ENCODE data around the gene AADACL3.

Gene AADACL3

DNA sequence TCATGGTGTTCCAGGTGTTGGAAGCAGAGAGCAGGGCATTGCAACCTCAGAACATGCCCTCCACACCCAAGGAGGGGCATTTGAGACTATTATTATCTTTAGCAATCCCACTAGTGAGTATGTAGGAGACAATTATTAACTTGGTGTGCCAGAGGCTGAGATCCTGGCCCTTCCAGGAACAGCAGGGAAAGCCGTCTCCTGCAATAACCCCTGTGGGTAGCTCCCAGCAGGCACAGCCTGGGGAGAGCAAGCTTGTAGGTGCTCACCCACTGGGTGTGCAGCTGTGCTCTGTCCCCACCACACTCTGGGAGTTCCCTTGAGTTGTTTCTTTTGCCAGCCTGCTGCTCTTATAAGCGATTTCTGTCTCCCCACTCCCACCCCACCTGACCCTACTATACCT lies 40.4 kb downstream of the AADACL3 start:
- H3K4me1 ChIP-seq (ENCODE audit: insufficient read depth, low read length): no peaks in the 10 kb centered on the region
- H3K36me3 ChIP-seq (ENCODE audit: insufficient read depth, low read depth, low read length): no peaks in the 10 kb centered on the region
- H3K27me3 ChIP-seq (ENCODE audit: insufficient read depth, low read length): no peaks in the 10 kb centered on the region
- no peak overlapping the region for H3K27ac ChIP-seq (ENCODE audit: low read length)
- no peaks in the 10 kb centered on the region for H3K9me3 ChIP-seq (ENCODE audit: insufficient read depth, low read depth, low read length)
- no peak overlapping the region for H3K4me3 ChIP-seq (ENCODE audit: low read length)
- no peak overlapping the region for H3K9ac ChIP-seq (ENCODE audit: low read depth, low read length)

DNA sequence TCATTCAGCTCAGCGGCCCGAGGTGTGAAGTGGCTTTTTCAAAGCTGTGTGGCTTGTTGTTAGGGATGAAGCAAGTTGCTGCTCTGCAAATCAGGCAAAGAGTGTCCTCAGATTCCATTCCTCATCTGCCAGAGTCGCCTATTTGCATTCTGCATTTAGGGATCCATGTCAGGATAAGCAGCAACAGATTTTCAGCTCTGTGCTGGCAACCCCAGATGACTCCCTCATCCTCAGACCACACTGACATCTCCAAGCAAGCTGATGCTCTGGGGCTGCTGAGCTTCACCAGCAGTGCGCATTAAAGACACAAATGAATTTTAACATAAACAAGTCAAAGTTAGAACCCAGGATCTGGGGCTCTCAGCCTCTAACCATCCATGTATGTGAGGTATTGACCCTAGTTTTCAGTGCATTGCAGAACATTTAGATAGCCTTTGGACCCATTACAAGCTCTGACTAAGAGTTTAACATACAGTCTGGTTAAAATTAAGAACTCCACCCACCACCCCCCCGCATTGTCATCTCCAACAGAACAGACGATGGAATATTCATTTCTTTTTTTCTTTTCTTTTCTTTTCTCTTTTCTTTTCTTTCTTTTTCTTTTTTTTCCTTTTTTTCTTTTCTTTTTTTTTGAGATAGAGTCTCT lies 41.0 kb downstream of the AADACL3 start:
- Histone ChIP-seq H3K27ac (ENCODE audit: low read length) (no peak overlapping the region), H3K36me3 (ENCODE audit: insufficient read depth, low read depth, low read length) (no peaks in the 10 kb centered on the region), H3K9ac (ENCODE audit: low read depth, low read length) (no peak overlapping the region), H3K9me3 (ENCODE audit: insufficient read depth, low read depth, low read length) (no peaks in the 10 kb centered on the region), H3K4me1 (ENCODE audit: insufficient read depth, low read length) (no peaks in the 10 kb centered on the region), H3K27me3 (ENCODE audit: insufficient read depth, low read length) (no peaks in the 10 kb centered on the region), H3K4me3 (ENCODE audit: low read length) (no peak overlapping the region)

GRCh38 chr1:12757836-12758235 lies 41.9 kb downstream of the AADACL3 start:
- H3K9ac ChIP-seq (ENCODE audit: low read depth, low read length): no peak overlapping the region

DNA sequence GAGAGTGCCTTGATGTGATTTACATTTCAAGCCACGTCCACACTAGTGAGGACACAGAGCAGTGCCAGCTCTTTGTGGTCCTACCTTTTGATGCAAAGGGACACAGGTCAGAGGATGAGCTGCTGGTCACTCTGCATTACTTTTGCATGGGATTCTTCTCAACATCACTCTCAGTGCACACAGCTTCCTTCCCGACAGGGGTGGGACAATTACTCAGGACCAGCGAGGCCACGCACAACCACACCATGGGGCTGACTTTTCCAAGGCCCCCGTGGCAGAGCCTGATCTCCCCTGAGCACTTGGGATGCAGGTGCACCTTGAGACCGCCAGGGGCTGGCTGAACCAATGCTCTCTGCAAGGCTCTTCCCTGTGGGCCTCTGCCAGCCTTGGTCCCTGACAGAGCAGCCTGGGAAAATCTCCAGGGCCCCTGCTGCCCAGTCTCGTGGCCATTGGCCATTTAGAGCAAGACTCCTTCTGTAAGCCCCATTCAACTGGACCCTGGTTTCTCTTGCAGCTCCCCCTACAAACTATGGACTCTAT lies 44.4 kb downstream of the AADACL3 start:
- Histone ChIP-seq H3K9me3 (ENCODE audit: insufficient read depth, low read depth, low read length) (no peaks in the 10 kb centered on the region), H3K4me3 (ENCODE audit: low read length) (no peak overlapping the region), H3K36me3 (ENCODE audit: insufficient read depth, low read depth, low read length) (no peaks in the 10 kb centered on the region), H3K27me3 (ENCODE audit: insufficient read depth, low read length) (no peaks in the 10 kb centered on the region), H3K4me1 (ENCODE audit: insufficient read depth, low read length) (no peaks in the 10 kb centered on the region), H3K9ac (ENCODE audit: low read depth, low read length) (no peak overlapping the region), H3K27ac (ENCODE audit: low read length) (no peak overlapping the region)

More at GRCh38 chr1:12757836-12758235, 41.9 kb downstream of the AADACL3 start:
- Histone ChIP-seq H3K27me3 (ENCODE audit: insufficient read depth, low read length) (no peaks in the 10 kb centered on the region), H3K27ac (ENCODE audit: low read length) (no peak overlapping the region), H3K9me3 (ENCODE audit: insufficient read depth, low read depth, low read length) (no peaks in the 10 kb centered on the region), H3K4me3 (ENCODE audit: low read length) (no peak overlapping the region), H3K4me1 (ENCODE audit: insufficient read depth, low read length) (no peaks in the 10 kb centered on the region), H3K36me3 (ENCODE audit: insufficient read depth, low read depth, low read length) (no peaks in the 10 kb centered on the region)

- H3K9me3 ChIP-seq (ENCODE audit: insufficient read depth, low read depth, low read length): no peaks in the 10 kb centered on the region
- H3K4me1 ChIP-seq (ENCODE audit: insufficient read depth, low read length): no peaks in the 10 kb centered on the region
- no peaks in the 10 kb centered on the region for H3K36me3 ChIP-seq (ENCODE audit: insufficient read depth, low read depth, low read length)
- H3K27me3 ChIP-seq (ENCODE audit: insufficient read depth, low read length): no peaks in the 10 kb centered on the region
- H3K4me3 ChIP-seq (ENCODE audit: low read length): no peak overlapping the region
- no peak overlapping the region for H3K27ac ChIP-seq (ENCODE audit: low read length)
- no peak overlapping the region for H3K9ac ChIP-seq (ENCODE audit: low read depth, low read length)
Measured at GRCh38 chr1:12761781-12762180, 45.9 kb downstream of the AADACL3 start.

- Histone ChIP-seq H3K4me3 (ENCODE audit: low read length) (no peak overlapping the region), H3K9ac (ENCODE audit: low read depth, low read length) (no peak overlapping the region), H3K27me3 (ENCODE audit: insufficient read depth, low read length) (no peaks in the 10 kb centered on the region), H3K36me3 (ENCODE audit: insufficient read depth, low read depth, low read length) (no peaks in the 10 kb centered on the region), H3K9me3 (ENCODE audit: insufficient read depth, low read depth, low read length) (no peaks in the 10 kb centered on the region), H3K27ac (ENCODE audit: low read length) (no peak overlapping the region), H3K4me1 (ENCODE audit: insufficient read depth, low read length) (no peaks in the 10 kb centered on the region)
Measured at GRCh38 chr1:12762766-12763165, 46.9 kb downstream of the AADACL3 start.

DNA sequence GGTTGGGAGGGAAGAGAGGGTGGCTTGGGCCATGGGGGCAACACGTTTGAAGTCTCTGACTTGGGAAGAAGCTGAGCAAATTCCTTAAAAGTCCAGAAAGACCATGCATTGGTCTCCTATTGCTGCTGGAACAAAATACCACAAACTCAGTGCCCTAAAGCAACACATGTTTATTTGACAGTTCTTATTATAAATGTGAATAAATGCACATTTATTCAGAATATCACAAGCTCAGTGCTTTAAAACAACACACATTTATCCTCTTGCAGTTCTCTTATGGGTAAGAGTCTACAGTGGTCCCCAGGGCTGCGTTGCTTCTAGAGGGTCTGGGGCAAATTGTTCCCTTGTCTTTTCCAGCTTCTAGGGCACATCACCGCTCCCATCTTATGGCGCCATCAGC lies 47.6 kb downstream of the AADACL3 start:
- H3K27ac ChIP-seq (ENCODE audit: low read length): no peak overlapping the region
- no peak overlapping the region for H3K4me3 ChIP-seq (ENCODE audit: low read length)
- H3K4me1 ChIP-seq (ENCODE audit: insufficient read depth, low read length): no peaks in the 10 kb centered on the region
- no peaks in the 10 kb centered on the region for H3K36me3 ChIP-seq (ENCODE audit: insufficient read depth, low read depth, low read length)
- H3K27me3 ChIP-seq (ENCODE audit: insufficient read depth, low read length): no peaks in the 10 kb centered on the region
- no peaks in the 10 kb centered on the region for H3K9me3 ChIP-seq (ENCODE audit: insufficient read depth, low read depth, low read length)
- H3K9ac ChIP-seq (ENCODE audit: low read depth, low read length): no peak overlapping the region

DNA sequence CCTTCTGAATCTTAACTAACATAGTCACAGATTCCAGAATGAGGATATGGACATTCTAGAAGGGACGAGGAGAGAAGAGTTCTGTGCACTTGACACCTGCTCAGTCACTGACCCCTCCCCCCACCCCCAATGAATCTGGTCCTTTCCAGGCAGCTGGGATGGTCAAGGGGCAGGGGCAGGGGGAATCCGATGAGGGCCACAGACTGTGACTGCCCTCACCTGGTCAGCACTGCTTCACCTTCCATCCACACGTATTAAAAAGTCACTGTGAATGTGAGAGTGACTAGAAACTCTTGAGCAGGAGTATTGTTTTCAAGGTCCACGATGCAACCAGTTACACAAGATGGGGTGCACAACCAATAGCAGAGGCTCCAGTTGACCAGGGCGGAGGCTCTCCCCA lies 48.1 kb downstream of the AADACL3 start:
- H3K9me3 ChIP-seq (ENCODE audit: insufficient read depth, low read depth, low read length): no peaks in the 10 kb centered on the region
- no peak overlapping the region for H3K4me3 ChIP-seq (ENCODE audit: low read length)
- H3K27ac ChIP-seq (ENCODE audit: low read length): no peak overlapping the region
- H3K9ac ChIP-seq (ENCODE audit: low read depth, low read length): no peak overlapping the region
- H3K4me1 ChIP-seq (ENCODE audit: insufficient read depth, low read length): no peaks in the 10 kb centered on the region
- H3K36me3 ChIP-seq (ENCODE audit: insufficient read depth, low read depth, low read length): no peaks in the 10 kb centered on the region
- H3K27me3 ChIP-seq (ENCODE audit: insufficient read depth, low read length): no peaks in the 10 kb centered on the region

GRCh38 chr1:12769031-12769430 lies 53.1 kb downstream of the AADACL3 start:
- no peaks in the 10 kb centered on the region for H3K9me3 ChIP-seq (ENCODE audit: insufficient read depth, low read depth, low read length)
- H3K36me3 ChIP-seq (ENCODE audit: insufficient read depth, low read depth, low read length): no peaks in the 10 kb centered on the region
- H3K9ac ChIP-seq (ENCODE audit: low read depth, low read length): no peak overlapping the region
- H3K27me3 ChIP-seq (ENCODE audit: insufficient read depth, low read length): no peaks in the 10 kb centered on the region
- no peak overlapping the region for H3K27ac ChIP-seq (ENCODE audit: low read length)
- H3K4me3 ChIP-seq (ENCODE audit: low read length): no peak overlapping the region
- H3K4me1 ChIP-seq (ENCODE audit: insufficient read depth, low read length): no peaks in the 10 kb centered on the region

- no peak overlapping the region for H3K9ac ChIP-seq (ENCODE audit: low read depth, low read length)
- H3K27me3 ChIP-seq (ENCODE audit: insufficient read depth, low read length): no peaks in the 10 kb centered on the region
- H3K4me3 ChIP-seq (ENCODE audit: low read length): no peak overlapping the region
- H3K4me1 ChIP-seq (ENCODE audit: insufficient read depth, low read length): no peaks in the 10 kb centered on the region
- no peaks in the 10 kb centered on the region for H3K36me3 ChIP-seq (ENCODE audit: insufficient read depth, low read depth, low read length)
- no peak overlapping the region for H3K27ac ChIP-seq (ENCODE audit: low read length)
- no peaks in the 10 kb centered on the region for H3K9me3 ChIP-seq (ENCODE audit: insufficient read depth, low read depth, low read length)
Measured at GRCh38 chr1:12769976-12770505, 54.1 kb downstream of the AADACL3 start.

GRCh38 chr1:12770620-12771019 lies 54.7 kb downstream of the AADACL3 start:
- H3K27ac ChIP-seq (ENCODE audit: low read length): no peak overlapping the region
- no peaks in the 10 kb centered on the region for H3K36me3 ChIP-seq (ENCODE audit: insufficient read depth, low read depth, low read length)
- H3K27me3 ChIP-seq (ENCODE audit: insufficient read depth, low read length): no peaks in the 10 kb centered on the region
- no peak overlapping the region for H3K4me3 ChIP-seq (ENCODE audit: low read length)
- no peak overlapping the region for H3K9ac ChIP-seq (ENCODE audit: low read depth, low read length)
- no peaks in the 10 kb centered on the region for H3K4me1 ChIP-seq (ENCODE audit: insufficient read depth, low read length)
- no peaks in the 10 kb centered on the region for H3K9me3 ChIP-seq (ENCODE audit: insufficient read depth, low read depth, low read length)

GRCh38 chr1:12771186-12771585 lies 55.3 kb downstream of the AADACL3 start:
- Histone ChIP-seq H3K27ac (ENCODE audit: low read length) (no peak overlapping the region), H3K9me3 (ENCODE audit: insufficient read depth, low read depth, low read length) (no peaks in the 10 kb centered on the region), H3K4me1 (ENCODE audit: insufficient read depth, low read length) (no peaks in the 10 kb centered on the region)

More at GRCh38 chr1:12771186-12771585, 55.3 kb downstream of the AADACL3 start:
- H3K4me3 ChIP-seq (ENCODE audit: low read length): no peak overlapping the region
- H3K9ac ChIP-seq (ENCODE audit: low read depth, low read length): no peak overlapping the region
- H3K36me3 ChIP-seq (ENCODE audit: insufficient read depth, low read depth, low read length): no peaks in the 10 kb centered on the region
- no peaks in the 10 kb centered on the region for H3K27me3 ChIP-seq (ENCODE audit: insufficient read depth, low read length)

Data from iPS-20b (cell line).